Esophagus muscularis mucosa (tissue), 3 donors: ENCODE results near the gene ANKRD12.

ENCODE experiments used
- POLR2A ChIP-seq: fragments of 450-650 bp; IDR thresholded peaks from one replicate; pipeline ENCODE4 v1.6.1; 2017; ENCODE audit warnings: antibody characterized with exemption, moderate library complexity, mild to moderate bottlenecking, low read depth
- POLR2AphosphoS5 ChIP-seq, 2 donors: sonication (generic); formaldehyde crosslinking; IDR thresholded peaks; one replicate each; pipeline ENCODE4 v1.6.1; 2017; ENCODE audit warnings: antibody characterized with exemption in 2 of 2
- TF ChIP-seq, protein P1 (sequence below), 3 experiments: fragments of 200-600 bp in 2 of 3; fragments of 450-650 bp in 1 of 3; sonication (generic) in 2 of 3; IDR thresholded peaks; one replicate each; pipeline ENCODE4 v1.5.1; 2017 to 2019; ENCODE audit warnings: antibody characterized with exemption in 3 of 3, mild to moderate bottlenecking in 2 of 3, moderate library complexity in 1 of 3

DNA sequence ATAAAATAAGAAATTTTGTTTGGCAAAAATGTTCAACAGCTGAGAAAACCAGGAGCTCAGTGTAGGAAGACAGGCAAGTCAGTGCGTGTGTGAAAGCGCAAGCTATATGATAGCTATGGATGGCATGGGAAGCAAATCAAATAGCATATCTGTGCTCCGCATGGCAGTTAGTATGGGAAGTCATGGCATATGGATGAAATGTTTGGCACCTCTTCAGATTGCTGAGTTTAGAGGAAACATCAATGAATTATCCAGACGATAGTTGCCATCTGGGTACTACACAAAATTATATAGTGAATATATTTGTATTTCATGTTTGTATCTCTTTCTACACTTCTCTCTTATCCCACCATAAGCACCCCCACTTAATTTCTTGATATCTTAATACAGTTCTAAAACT is 112.1 kb downstream of the ANKRD12 start:
- TF ChIP-seq, protein P1, sequence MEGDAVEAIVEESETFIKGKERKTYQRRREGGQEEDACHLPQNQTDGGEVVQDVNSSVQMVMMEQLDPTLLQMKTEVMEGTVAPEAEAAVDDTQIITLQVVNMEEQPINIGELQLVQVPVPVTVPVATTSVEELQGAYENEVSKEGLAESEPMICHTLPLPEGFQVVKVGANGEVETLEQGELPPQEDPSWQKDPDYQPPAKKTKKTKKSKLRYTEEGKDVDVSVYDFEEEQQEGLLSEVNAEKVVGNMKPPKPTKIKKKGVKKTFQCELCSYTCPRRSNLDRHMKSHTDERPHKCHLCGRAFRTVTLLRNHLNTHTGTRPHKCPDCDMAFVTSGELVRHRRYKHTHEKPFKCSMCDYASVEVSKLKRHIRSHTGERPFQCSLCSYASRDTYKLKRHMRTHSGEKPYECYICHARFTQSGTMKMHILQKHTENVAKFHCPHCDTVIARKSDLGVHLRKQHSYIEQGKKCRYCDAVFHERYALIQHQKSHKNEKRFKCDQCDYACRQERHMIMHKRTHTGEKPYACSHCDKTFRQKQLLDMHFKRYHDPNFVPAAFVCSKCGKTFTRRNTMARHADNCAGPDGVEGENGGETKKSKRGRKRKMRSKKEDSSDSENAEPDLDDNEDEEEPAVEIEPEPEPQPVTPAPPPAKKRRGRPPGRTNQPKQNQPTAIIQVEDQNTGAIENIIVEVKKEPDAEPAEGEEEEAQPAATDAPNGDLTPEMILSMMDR (IDR thresholded peaks at IDR 0.05): no peak
- TF ChIP-seq POLR2AphosphoS5 (IDR thresholded peaks at IDR 0.05): no peak
- no peak for TF ChIP-seq POLR2A
